HK-2 (cell line): ENCODE measurements around the gene PCDH15.

Source experiments
- DNase-seq: peaks from one replicate; pipeline ENCODE4 v3.0.0-alpha.2; 2018; ENCODE audit not compliant: unreplicated experiment

PCDH15 gene

GRCh38 chr10:54125098-54125747, 675.8 kb downstream of the PCDH15 start:
- no peak for DNase-seq

- no peak for DNase-seq
These were observed 676.7 kb downstream of the PCDH15 start for GRCh38 chr10:54124209-54124885.

- DNase-seq = no peak
These were observed 680.2 kb downstream of the PCDH15 start for GRCh38 chr10:54120806-54121205.

GRCh38 chr10:54108961-54109360, 692.1 kb downstream of the PCDH15 start:
- DNase-seq = no peak

- no peak for DNase-seq
These were observed 704.1 kb downstream of the PCDH15 start for GRCh38 chr10:54096892-54097291.

GRCh38 chr10:54094321-54094720, 706.7 kb downstream of the PCDH15 start:
- no peak for DNase-seq

- no peak for DNase-seq
These were observed 709.8 kb downstream of the PCDH15 start for GRCh38 chr10:54091237-54091636.

- DNase-seq = no peak
These were observed 719.1 kb downstream of the PCDH15 start for GRCh38 chr10:54081950-54082349.

GRCh38 chr10:54067361-54067760, 733.7 kb downstream of the PCDH15 start:
- DNase-seq = no peak

GRCh38 chr10:54066646-54067045, 734.4 kb downstream of the PCDH15 start:
- DNase-seq = no peak

GRCh38 chr10:54065106-54065505, 735.9 kb downstream of the PCDH15 start:
- no peak for DNase-seq

- DNase-seq = no peak
These were observed 736.8 kb downstream of the PCDH15 start for GRCh38 chr10:54064215-54064614.

- no peak for DNase-seq
These were observed 737.5 kb downstream of the PCDH15 start for GRCh38 chr10:54063514-54063913.

GRCh38 chr10:54060572-54060971, 740.5 kb downstream of the PCDH15 start:
- DNase-seq = no peak

- no peak for DNase-seq
These were observed 743.7 kb downstream of the PCDH15 start for GRCh38 chr10:54057357-54057756.

- no peak for DNase-seq
These were observed 774.7 kb downstream of the PCDH15 start for GRCh38 chr10:54026340-54026739.

GRCh38 chr10:54011117-54011516, 789.9 kb downstream of the PCDH15 start:
- DNase-seq = no peak

- no peak for DNase-seq
These were observed 790.6 kb downstream of the PCDH15 start for GRCh38 chr10:54010337-54010933.

GRCh38 chr10:54009672-54010071, 791.4 kb downstream of the PCDH15 start:
- DNase-seq = no peak

- DNase-seq = no peak
These were observed 799.0 kb downstream of the PCDH15 start for GRCh38 chr10:54002077-54002476.

- DNase-seq = no peak
These were observed 803.1 kb downstream of the PCDH15 start for GRCh38 chr10:53997953-53998352.

- DNase-seq = no peak
These were observed 810.2 kb downstream of the PCDH15 start for GRCh38 chr10:53990799-53991238.

GRCh38 chr10:53983431-53983830, 817.6 kb downstream of the PCDH15 start:
- no peak for DNase-seq
